ENCODE measurements around the gene CPT1B.

- TF ChIP-seq EZH2 (IDR thresholded peaks at IDR 0.05; ENCODE audit: insufficient read depth, poor library complexity, severe bottlenecking): no peak
- TF ChIP-seq EZH2phosphoT487 (IDR thresholded peaks at IDR 0.05; ENCODE audit: insufficient read depth, low read depth): no peak
These were observed 616 bp upstream of the CPT1B start for GRCh38 chr22:50578776-50579310.
